Stimulated activated naive B cell treated with anti-CD40 and anti-IgM and Interleukin-4, amounts not matched to agents 10 μg/mL and 1 μg/mL and 100 μg/mL, for 72 hours (primary cell): Measurements from ENCODE around the gene SYAP1.
"Not testable (repeated sequence)": the region's sequence is repeated elsewhere in the genome, so short reads cannot be mapped to it uniquely, and the experiment has no call there.

Source experiments
- ATAC-seq, 2 donors: fragments of 150-1000 bp; cut with Tn5 transposase; replicated peaks; 2 replicates each; pipeline ENCODE4 v1.10.0; 2021; ENCODE audit warnings: moderate library complexity in 1 of 2
- DNase-seq: peaks from one replicate; pipeline ENCODE4 v3.0.0; 2021
- H3K27ac Mint-ChIP-seq: one replicate; pipeline ENCODE4 v1.8.0; 2022; ENCODE audit warnings: mild to moderate bottlenecking, mixed read lengths
- H3K27me3 Mint-ChIP-seq, 2 donors: one replicate each; pipeline ENCODE4 v1.8.0; 2022; ENCODE audit warnings: mixed read lengths in 2 of 2
- H3K36me3 Mint-ChIP-seq, 2 donors: one replicate each; pipeline ENCODE4 v1.8.0; 2022; ENCODE audit warnings: mixed read lengths in 2 of 2, mild to moderate bottlenecking in 1 of 2
- H3K4me1 Mint-ChIP-seq, 2 donors: one replicate each; pipeline ENCODE4 v1.8.0; 2022; ENCODE audit warnings: mixed read lengths in 2 of 2, mild to moderate bottlenecking in 1 of 2
- H3K4me3 Mint-ChIP-seq, 2 donors: one replicate each; pipeline ENCODE4 v1.8.0; 2022; ENCODE audit warnings: mild to moderate bottlenecking in 2 of 2, mixed read lengths in 2 of 2, moderate library complexity in 1 of 2
- H3K9me3 Mint-ChIP-seq, 2 donors: one replicate each; pipeline ENCODE4 v1.8.0; 2022; ENCODE audit warnings: mixed read lengths in 2 of 2, mild to moderate bottlenecking in 1 of 2

Gene SYAP1

GRCh38 chrX:16711893-16712547 is 7.4 kb upstream of the SYAP1 start:
- peak; percentile 56 to 60 for ATAC-seq
- H3K4me1 Mint-ChIP-seq: peaks cover 14 to 18% of the 10 kb centered on the region in 2 donors
- H3K36me3 Mint-ChIP-seq: peaks cover 4 to 8% of the 10 kb centered on the region in 2 donors
- H3K27ac Mint-ChIP-seq: peak overlapping the region; percentile 91
- peak overlapping the region; percentile 87 to 89 for H3K4me3 Mint-ChIP-seq
- H3K9me3 Mint-ChIP-seq: no peaks in the 10 kb centered on the region
- peaks cover 0 to 35% of the 10 kb centered on the region in 2 donors for H3K27me3 Mint-ChIP-seq
- DNase-seq: no peak

- ATAC-seq (peak; percentile 89 to 93), DNase-seq (peak; percentile 30)
- peak within 1 kb of the TSS; percentile 91 for H3K27ac Mint-ChIP-seq
- H3K36me3 Mint-ChIP-seq: peaks cover 4 to 8% of the 10 kb centered on the region in 2 donors
- no peaks in the 10 kb centered on the region for H3K9me3 Mint-ChIP-seq
- peak within 1 kb of the TSS; percentile 87 to 89 for H3K4me3 Mint-ChIP-seq
- H3K27me3 Mint-ChIP-seq: peaks cover 0 to 35% of the 10 kb centered on the region in 2 donors
- H3K4me1 Mint-ChIP-seq: peaks cover 14 to 18% of the 10 kb centered on the region in 2 donors
Observed at GRCh38 chrX:16712548-16713155, 6.8 kb upstream of the SYAP1 start, which contains the start of gene CTPS2. Gene CTPS2 (minus strand): TSS chrX:16712669. CDS start chrX:16702902, 9,767 bp downstream.

- Mint-ChIP-seq H3K27me3 (peaks cover 0 to 31% of the 10 kb centered on the region in 2 donors), H3K36me3 (peaks cover 2 to 6% of the 10 kb centered on the region in 2 donors), H3K4me1 (peaks cover 16 to 18% of the 10 kb centered on the region in 2 donors), H3K9me3 (no peaks in the 10 kb centered on the region), H3K4me3 (no peak overlapping the region), H3K27ac (no peak overlapping the region)
- DNase-seq (no peak), ATAC-seq (no peak)
Observed at GRCh38 chrX:16714504-16714903, 4.9 kb upstream of the SYAP1 start.

- peaks cover 0 to 24% of the 10 kb centered on the region in 2 donors for H3K27me3 Mint-ChIP-seq
- DNase-seq, H3K4me3 Mint-ChIP-seq, H3K27ac Mint-ChIP-seq, ATAC-seq, H3K36me3 Mint-ChIP-seq, H3K9me3 Mint-ChIP-seq: not testable (repeated sequence)
- H3K4me1 Mint-ChIP-seq: peaks cover 12 to 19% of the 10 kb centered on the region in 2 donors
Observed at GRCh38 chrX:16715638-16716037, 3.8 kb upstream of the SYAP1 start.

- peaks cover 12 to 20% of the 10 kb centered on the region in 2 donors for H3K4me1 Mint-ChIP-seq
- ATAC-seq, H3K27ac Mint-ChIP-seq, H3K4me3 Mint-ChIP-seq, DNase-seq, H3K9me3 Mint-ChIP-seq, H3K36me3 Mint-ChIP-seq: not testable (repeated sequence)
- peaks cover 0 to 17% of the 10 kb centered on the region in 2 donors for H3K27me3 Mint-ChIP-seq
Observed at GRCh38 chrX:16716451-16716850, 3.0 kb upstream of the SYAP1 start.

GRCh38 chrX:16718824-16719333 is 533 bp upstream of the SYAP1 start:
- H3K4me1 Mint-ChIP-seq: peaks cover 11 to 21% of the 10 kb centered on the region in 2 donors
- peak overlapping the region; percentile 99 for H3K4me3 Mint-ChIP-seq
- no peaks in the 10 kb centered on the region for H3K9me3 Mint-ChIP-seq
- ATAC-seq: peak; percentile 49 to 53
- peak overlapping the region; percentile 99 for H3K27ac Mint-ChIP-seq
- no peak for DNase-seq
- H3K36me3 Mint-ChIP-seq: peaks cover 3 to 8% of the 10 kb centered on the region in 2 donors
- peaks cover 0 to 5% of the 10 kb centered on the region in 2 donors for H3K27me3 Mint-ChIP-seq

- Mint-ChIP-seq H3K27ac (no peak overlapping the region), H3K4me3 (no peak overlapping the region), H3K27me3 (no peaks in the 10 kb centered on the region), H3K36me3 (peaks cover 7 to 19% of the 10 kb centered on the region in 2 donors), H3K4me1 (peaks cover 17 to 25% of the 10 kb centered on the region in 2 donors), H3K9me3 (no peaks in the 10 kb centered on the region)
- DNase-seq (no peak), ATAC-seq (no peak)
Observed at GRCh38 chrX:16722481-16722880, 3.1 kb downstream of the SYAP1 start.

GRCh38 chrX:16725072-16725471 is 5.7 kb downstream of the SYAP1 start:
- Mint-ChIP-seq H3K27ac (no peak overlapping the region), H3K9me3 (no peaks in the 10 kb centered on the region), H3K4me1 (peaks cover 17 to 19% of the 10 kb centered on the region in 2 donors), H3K36me3 (peaks cover 5 to 21% of the 10 kb centered on the region in 2 donors), H3K4me3 (no peak overlapping the region), H3K27me3 (no peaks in the 10 kb centered on the region)
- ATAC-seq (no peak), DNase-seq (no peak)

- not testable (repeated sequence) for H3K27me3 Mint-ChIP-seq, H3K4me1 Mint-ChIP-seq, ATAC-seq, DNase-seq, H3K9me3 Mint-ChIP-seq, H3K27ac Mint-ChIP-seq, H3K4me3 Mint-ChIP-seq
- peaks cover 5 to 21% of the 10 kb centered on the region in 2 donors for H3K36me3 Mint-ChIP-seq
Observed at GRCh38 chrX:16726347-16726988, 7.1 kb downstream of the SYAP1 start.

- H3K9me3 Mint-ChIP-seq: no peaks in the 10 kb centered on the region
- no peak overlapping the region for H3K4me3 Mint-ChIP-seq
- ATAC-seq (no peak), DNase-seq (no peak)
- no peaks in the 10 kb centered on the region for H3K27me3 Mint-ChIP-seq
- H3K4me1 Mint-ChIP-seq: peaks cover 6 to 7% of the 10 kb centered on the region in 2 donors
- H3K27ac Mint-ChIP-seq: no peak overlapping the region
- H3K36me3 Mint-ChIP-seq: peaks cover 5 to 18% of the 10 kb centered on the region in 2 donors
Observed at GRCh38 chrX:16727637-16728036, 8.2 kb downstream of the SYAP1 start.

- Mint-ChIP-seq H3K27me3 (no peaks in the 10 kb centered on the region), H3K4me1 (peaks cover 3 to 8% of the 10 kb centered on the region in 2 donors), H3K27ac (no peak overlapping the region), H3K4me3 (no peak overlapping the region), H3K36me3 (peaks cover 9 to 24% of the 10 kb centered on the region in 2 donors), H3K9me3 (no peaks in the 10 kb centered on the region)
- DNase-seq (no peak), ATAC-seq (no peak)
Observed at GRCh38 chrX:16730450-16730849, 11.0 kb downstream of the SYAP1 start.

GRCh38 chrX:16733013-16733412 is 13.6 kb downstream of the SYAP1 start:
- H3K27ac Mint-ChIP-seq: no peak overlapping the region

GRCh38 chrX:16737024-16737423 is 17.6 kb downstream of the SYAP1 start:
- Mint-ChIP-seq H3K4me1 (peaks cover 2 to 5% of the 10 kb centered on the region in 2 donors), H3K36me3 (peaks cover 16 to 65% of the 10 kb centered on the region in 2 donors), H3K27ac (peak overlapping the region; percentile 75), H3K9me3 (no peaks in the 10 kb centered on the region), H3K27me3 (no peaks in the 10 kb centered on the region), H3K4me3 (no peak overlapping the region)
- ATAC-seq: no peak
- no peak for DNase-seq

More at GRCh38 chrX:16733013-16733412, 13.6 kb downstream of the SYAP1 start:
- Mint-ChIP-seq H3K9me3 (no peaks in the 10 kb centered on the region), H3K4me3 (no peak overlapping the region), H3K27me3 (no peaks in the 10 kb centered on the region), H3K4me1 (peaks cover 2 to 5% of the 10 kb centered on the region in 2 donors), H3K36me3 (peaks cover 9 to 38% of the 10 kb centered on the region in 2 donors)
- ATAC-seq: no peak
- no peak for DNase-seq

GRCh38 chrX:16739574-16739973 is 20.2 kb downstream of the SYAP1 start:
- Mint-ChIP-seq H3K4me1 (peaks cover 0 to 2% of the 10 kb centered on the region in 2 donors), H3K27me3 (no peaks in the 10 kb centered on the region), H3K27ac (no peak overlapping the region), H3K36me3 (peaks cover 20 to 67% of the 10 kb centered on the region in 2 donors), H3K4me3 (no peak overlapping the region), H3K9me3 (no peaks in the 10 kb centered on the region)
- DNase-seq (no peak), ATAC-seq (no peak)
